Transverse colon (tissue), 4 donors: ENCODE measurements around the gene SLC35A2. TPM values are rescaled to one million over a fixed set of nuclear protein-coding genes. Genes with fewer than 3 reads are reported as not detected.

Source experiments
- DNase-seq: peaks from one replicate; pipeline ENCODE4 v3.0.0-alpha.2; 2019
- H3K27ac ChIP-seq, 4 donors: fragments of 200-600 bp; sonication (generic); 2 replicates each; pipeline ENCODE4 v1.5.1; 2016 to 2018; ENCODE audit warnings: inconsistent platforms in 4 of 4
- H3K27me3 ChIP-seq: fragments of 200-600 bp; sonication (generic); 2 replicates; pipeline ENCODE4 v1.5.1; 2017; ENCODE audit warnings: inconsistent platforms
- H3K36me3 ChIP-seq, 4 donors: fragments of 200-600 bp; sonication (generic); 2 replicates each; pipeline ENCODE4 v1.5.1; 2017 to 2019; ENCODE audit warnings: inconsistent platforms in 4 of 4
- H3K4me1 ChIP-seq, 4 donors: fragments of 200-600 bp; sonication (generic); 2 replicates each; pipeline ENCODE4 v1.5.1; 2017 to 2020; ENCODE audit warnings: inconsistent platforms in 4 of 4
- H3K4me3 ChIP-seq, 4 donors: fragments of 200-600 bp; sonication (generic); 1 replicate in 1 of 4; 2 replicates in 3 of 4; pipeline versions ENCODE4 v1.5.1 to v1.6.1; 2017 to 2019; ENCODE audit warnings: inconsistent platforms in 4 of 4
- H3K9me3 ChIP-seq, 2 donors: fragments of 200-600 bp; sonication (generic); 2 replicates each; pipeline ENCODE4 v1.5.1; 2017 to 2019; ENCODE audit warnings: inconsistent platforms in 2 of 2
- CTCF ChIP-seq, 5 experiments: fragments of 200-600 bp in 3 of 5; fragments of 450-650 bp in 2 of 5; sonication (generic) in 3 of 5; IDR thresholded peaks; 1 replicate in 2 of 5; 2 replicates in 3 of 5; pipeline ENCODE4 v1.5.1; 2016 to 2017; ENCODE audit warnings: antibody characterized with exemption in 5 of 5, inconsistent platforms in 3 of 5, mild to moderate bottlenecking in 2 of 5, moderate library complexity in 1 of 5
- EP300 ChIP-seq: sonication (generic); formaldehyde crosslinking; IDR thresholded peaks from one replicate; pipeline ENCODE4 v1.6.1; 2017; ENCODE audit warnings: antibody characterized with exemption, low read depth
- POLR2A ChIP-seq: fragments of 450-650 bp; IDR thresholded peaks from one replicate; pipeline ENCODE4 v1.6.1; 2016; ENCODE audit warnings: antibody characterized with exemption, mild to moderate bottlenecking, moderate library complexity
- POLR2AphosphoS5 ChIP-seq, 3 donors: sonication (generic); formaldehyde crosslinking; IDR thresholded peaks; one replicate each; pipeline ENCODE4 v1.6.1; 2016; ENCODE audit warnings: antibody characterized with exemption in 3 of 3
- WGBS, 2 donors: methylation state at CpG; one replicate each; pipeline ENCODE4 v1.1.5; 2018; ENCODE audit warnings: low coverage in 1 of 2; 5-methylcytosine and 5-hydroxymethylcytosine counted together
- in situ Hi-C, 4 donors: fragments of 200-750 bp; cut with MboI; loops; one replicate each; pipeline versions ENCODE4 v1.15.0 to v1.15.1; 2017; ENCODE audit warnings: low sequenced_read_pairs in 3 of 4, low pct_ligation_motif_present in 1 of 4, low pct_unique_long_range_greater_than_20kb in 1 of 4
- intact Hi-C: fragments of 100-400 bp; cut with DNase I; formaldehyde crosslinking; loops from one replicate; pipeline ENCODE4 v1.15.1; 2023; ENCODE audit warnings: low total_unique reads
- total RNA-seq, 4 donors: library from RNA; depleted of rRNA; stranded (reverse); fragments of >200 nt; gene quantifications; one replicate each; pipeline ENCODE4 v1.1.0, GENCODE V29; 2016

SLC35A2 gene
- total RNA-seq, 4 donors from 2014 or later = 29.5 to 48.3 (median 33.8) TPM

GRCh38 chrX:48942895-48943294, 31.4 kb upstream of the SLC35A2 start:
- TF ChIP-seq CTCF (IDR thresholded peaks at IDR 0.05) = no peak
- no peak for TF ChIP-seq EP300
- TF ChIP-seq POLR2A = no peak
- TF ChIP-seq POLR2AphosphoS5 (IDR thresholded peaks at IDR 0.05) = no peak
- in situ Hi-C loops (no loop called here), intact Hi-C loops (no loop called here)
- no peak for DNase-seq
- Histone ChIP-seq H3K4me1 (peaks cover 0 to 18% (median 0%) of the 10 kb centered on the region in 4 donors), H3K9me3 (no peaks in the 10 kb centered on the region), H3K36me3 (no peaks in the 10 kb centered on the region), H3K27ac (no peak overlapping the region), H3K27me3 (no peaks in the 10 kb centered on the region), H3K4me3 (no peak overlapping the region)
- 91% methylated on average over 2 of the region's 2 CpGs; no CpG with 5 or more reads in 1 of the 2 donors for WGBS, 2 donors

DNA sequence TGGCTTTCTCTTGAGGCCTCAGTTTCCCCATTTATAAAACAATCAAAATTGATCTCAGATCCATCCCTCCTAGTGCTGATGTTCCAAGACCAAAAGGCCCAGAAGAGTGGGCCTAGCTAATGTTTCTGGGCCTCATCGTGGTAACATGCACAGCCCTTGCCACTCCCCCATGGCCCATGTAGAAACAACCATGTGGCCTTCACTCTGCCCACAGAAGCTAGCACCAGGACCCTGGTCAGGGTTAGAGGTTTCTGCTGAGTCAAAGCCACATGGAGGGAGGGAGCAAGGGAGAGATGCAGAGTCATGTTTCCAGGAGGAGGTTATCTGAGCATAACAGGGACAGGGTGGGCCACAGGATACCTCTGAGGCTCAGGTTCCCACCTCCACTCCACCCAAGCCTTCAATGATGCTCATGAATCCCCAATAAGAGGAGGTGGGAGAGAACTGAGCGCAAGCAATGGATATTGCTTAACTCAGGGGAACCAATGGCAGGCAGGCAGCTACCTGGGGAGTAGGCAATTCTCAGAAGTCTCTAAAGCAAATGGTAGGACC, 29.0 kb upstream of the SLC35A2 start:
- Histone ChIP-seq H3K9me3 (no peaks in the 10 kb centered on the region), H3K4me3 (no peak overlapping the region), H3K36me3 (no peaks in the 10 kb centered on the region), H3K4me1 (peaks cover 0 to 27% (median 1%) of the 10 kb centered on the region in 4 donors), H3K27me3 (no peaks in the 10 kb centered on the region), H3K27ac (peak overlapping the region; percentile 24 to 72 (median 58))
- DNase-seq = no peak
- intact Hi-C loops (no loop called here), in situ Hi-C loops (no loop called here)
- 83% methylated on average over 2 of the region's 2 CpGs; no CpG with 5 or more reads in 1 of the 2 donors for WGBS, 2 donors
- TF ChIP-seq POLR2A = no peak
- TF ChIP-seq EP300 = no peak
- no peak for TF ChIP-seq CTCF (IDR thresholded peaks at IDR 0.05)
- TF ChIP-seq POLR2AphosphoS5 (IDR thresholded peaks at IDR 0.05) = no peak

DNA sequence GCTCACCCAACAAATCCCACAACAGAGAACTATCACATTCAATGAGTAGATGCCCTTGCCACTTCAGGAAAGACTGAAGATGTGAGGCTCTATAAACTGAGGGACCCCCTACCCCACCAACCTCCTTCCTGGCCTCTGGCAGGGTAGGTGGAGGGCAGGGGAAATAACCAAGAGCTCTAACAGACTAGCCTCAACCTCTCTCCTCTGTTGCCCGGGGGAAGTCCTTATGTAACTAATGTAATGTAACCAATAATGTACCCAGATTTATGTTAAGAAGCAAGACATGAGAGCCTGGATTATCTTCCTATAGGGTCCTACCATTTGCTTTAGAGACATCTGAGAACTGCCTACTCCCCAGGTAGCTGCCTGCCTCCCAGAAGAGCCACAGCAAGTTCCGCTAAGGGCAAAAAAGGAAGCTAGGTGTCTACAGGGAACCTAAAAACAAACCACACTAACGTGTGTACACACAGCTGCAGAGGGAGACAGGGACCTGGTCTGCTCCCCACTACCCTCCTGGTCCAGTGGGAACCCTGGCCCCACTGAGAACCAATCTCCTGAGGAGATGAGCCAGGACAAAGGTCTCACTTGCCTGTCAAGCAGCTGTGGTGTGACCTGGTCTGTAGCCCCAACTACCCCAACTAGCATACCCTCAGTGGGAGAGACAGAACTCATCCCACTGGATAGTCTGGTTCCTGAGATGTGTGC, 28.2 kb upstream of the SLC35A2 start:
- TF ChIP-seq POLR2AphosphoS5 (IDR thresholded peaks at IDR 0.05) = peak in 1 of 3 donors; percentile 32
- TF ChIP-seq POLR2A = no peak
- TF ChIP-seq CTCF (IDR thresholded peaks at IDR 0.05) = no peak
- TF ChIP-seq EP300 = no peak
- peak; percentile 33 for DNase-seq

DNA sequence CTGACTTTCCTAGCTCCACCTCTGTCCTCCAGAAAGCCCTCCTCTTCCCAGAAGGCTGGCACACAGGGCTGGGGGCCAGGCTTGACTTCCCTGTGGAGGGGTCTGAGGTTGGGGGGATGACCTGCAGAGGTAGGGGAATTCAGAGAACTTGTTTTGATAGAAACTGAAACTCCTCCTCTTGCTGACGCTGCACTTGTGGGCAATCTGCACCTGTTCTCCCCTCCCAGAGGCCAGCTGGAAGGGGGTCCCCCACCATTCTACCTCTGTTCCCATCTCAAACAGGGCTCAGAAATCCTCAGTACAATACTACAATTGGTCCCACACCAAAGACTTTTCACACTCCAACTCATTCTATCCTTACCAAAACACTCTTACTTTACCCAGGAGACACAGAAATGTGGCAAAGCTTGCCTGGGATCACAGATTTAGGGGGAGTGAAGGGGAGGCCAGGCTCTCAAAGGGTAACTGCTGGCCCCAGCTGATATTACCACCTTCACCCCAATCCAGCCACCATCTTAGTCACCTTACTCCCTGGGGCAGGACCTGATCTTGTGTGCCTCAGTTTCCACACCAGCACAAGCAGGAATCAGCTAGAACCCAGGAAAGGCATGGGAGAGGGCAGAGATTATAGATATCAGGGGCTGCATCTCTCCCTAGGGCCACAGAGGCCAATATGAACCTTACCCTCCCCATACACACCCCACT, 27.4 kb upstream of the SLC35A2 start:
- Histone ChIP-seq H3K27me3 (no peaks in the 10 kb centered on the region), H3K27ac (peak overlapping the region; percentile 13 to 72 (median 58)), H3K4me1 (peaks cover 0 to 26% (median 1%) of the 10 kb centered on the region in 4 donors), H3K9me3 (no peaks in the 10 kb centered on the region), H3K36me3 (no peaks in the 10 kb centered on the region), H3K4me3 (no peak overlapping the region)
- WGBS, 2 donors = 50 to 60% methylated on average over 1 of the region's 1 CpG
- DNase-seq = peak; percentile 69
- in situ Hi-C loops = no loop called here
- TF ChIP-seq POLR2A (no peak), POLR2AphosphoS5 (IDR thresholded peaks at IDR 0.05) (peak in 1 of 3 donors; percentile 33)
- intact Hi-C loops = no loop called here

More for the DNA sequence above, 28.2 kb upstream of the SLC35A2 start:
- Histone ChIP-seq H3K27ac (peak overlapping the region; percentile 24 to 72 (median 58)), H3K4me1 (peaks cover 0 to 26% (median 1%) of the 10 kb centered on the region in 4 donors), H3K9me3 (no peaks in the 10 kb centered on the region), H3K27me3 (no peaks in the 10 kb centered on the region), H3K4me3 (no peak overlapping the region), H3K36me3 (no peaks in the 10 kb centered on the region)
- intact Hi-C loops = no loop called here
- WGBS, 2 donors = 65% methylated on average over 3 of the region's 3 CpGs; no CpG with 5 or more reads in 1 of the 2 donors
- in situ Hi-C loops = no loop called here
